Hepatocyte (in vitro differentiated cells): ENCODE results near the gene KIF25.

Experiments
- CTCF ChIP-seq: fragments of 200-600 bp; sonication (generic); IDR thresholded peaks from 2 replicates; pipeline ENCODE4 v1.5.1; 2016; ENCODE audit warnings: antibody characterized with exemption, mild to moderate bottlenecking; ENCODE audit not compliant: poor library complexity
- EZH2 ChIP-seq: fragments of 200-600 bp; sonication (generic); IDR thresholded peaks from 2 replicates; pipeline ENCODE4 v1.6.1; 2016; ENCODE audit warnings: antibody characterized with exemption, mild to moderate bottlenecking, borderline replicate concordance

- TF ChIP-seq CTCF (no peak), EZH2 (no peak)
Measured at GRCh38 chr6:168050225-168050880, 52.9 kb downstream of the KIF25 start.
